HEK293 (cell line): ENCODE data around the gene PPP1R36.

ENCODE experiments used
- CTCF ChIP-seq: fragments of 450-650 bp; formaldehyde crosslinking; IDR thresholded peaks from 2 replicates; pipeline ENCODE4 v1.5.1; 2016; ENCODE audit warnings: missing biosample characterization, missing genetic modification characterization
- ZNF585B ChIP-seq: fragments of 450-650 bp; formaldehyde crosslinking; IDR thresholded peaks from 2 replicates; pipeline ENCODE4 v1.5.1; 2016; ENCODE audit warnings: missing biosample characterization, missing genetic modification characterization
- ZNF76 ChIP-seq: fragments of 450-650 bp; formaldehyde crosslinking; IDR thresholded peaks from 2 replicates; pipeline ENCODE4; 2016; ENCODE audit warnings: low read depth, missing biosample characterization, missing genetic modification characterization, borderline replicate concordance

GRCh38 chr14:64573109-64573508, 23.3 kb downstream of the PPP1R36 start:
- TF ChIP-seq ZNF585B (tag by site-specific recombination) (no peak), CTCF (tag by site-specific recombination) (no peak), ZNF76 (no peak)
